Fibroblast of lung (primary cell): ENCODE data around the gene RNF157. TPM values are rescaled to one million over a fixed set of nuclear protein-coding genes. Genes with fewer than 3 reads are reported as not detected.

Source experiments
- DNase-seq, 2 donors: peaks; one replicate each; pipeline versions ENCODE4 v3.0.0 to v3.0.0-alpha.2; 2010; ENCODE audit warnings: low read depth in 2 of 2
- H2AFZ ChIP-seq: 2 replicates; pipeline ENCODE4 v1.5.1; 2012; ENCODE audit warnings: low read length, control low read depth, inconsistent platforms
- H3K27ac ChIP-seq: 2 replicates; pipeline ENCODE4 v1.5.1; 2011; ENCODE audit warnings: low read length, control low read depth; ENCODE audit not compliant: insufficient read depth
- H3K27me3 ChIP-seq: 2 replicates; pipeline ENCODE4 v1.5.1; 2011; ENCODE audit warnings: mild to moderate bottlenecking, low read length; ENCODE audit not compliant: control insufficient read depth, insufficient read depth
- H3K36me3 ChIP-seq: 2 replicates; pipeline ENCODE4 v1.5.1; 2011; ENCODE audit warnings: low read length; ENCODE audit not compliant: control insufficient read depth, insufficient read depth
- H3K4me1 ChIP-seq: 2 replicates; pipeline ENCODE4 v1.5.1; 2011; ENCODE audit warnings: low read length; ENCODE audit not compliant: control insufficient read depth, insufficient read depth; ENCODE audit errors: extremely low read depth
- H3K4me2 ChIP-seq: 2 replicates; pipeline ENCODE4 v1.5.1; 2011; ENCODE audit warnings: low read length, control low read depth; ENCODE audit not compliant: insufficient read depth; ENCODE audit errors: extremely low read depth
- H3K4me3 ChIP-seq, 4 experiments: fragments of 200-600 bp in 1 of 4; sonication (generic) in 1 of 4; replicated peaks in 1 of 4; 2 replicates each; pipeline ENCODE4 v1.5.1; 2011 to 2016; ENCODE audit warnings: low read length in 4 of 4, low read depth in 3 of 4, mild to moderate bottlenecking in 3 of 4, control low read depth in 2 of 4, inconsistent platforms in 1 of 4, mixed read lengths in 1 of 4; ENCODE audit not compliant: insufficient read depth in 1 of 4; ENCODE audit errors: control extremely low read depth in 1 of 4
- H3K79me2 ChIP-seq: 2 replicates; pipeline ENCODE4 v1.5.1; 2012; ENCODE audit warnings: mild to moderate bottlenecking, low read length, inconsistent platforms; ENCODE audit not compliant: control insufficient read depth, insufficient read depth
- H3K9ac ChIP-seq: 2 replicates; pipeline ENCODE4 v1.5.1; 2011; ENCODE audit warnings: mild to moderate bottlenecking, low read length, control low read depth; ENCODE audit not compliant: insufficient read depth
- H3K9me3 ChIP-seq: 2 replicates; pipeline ENCODE4 v1.5.1; 2012; ENCODE audit warnings: low read depth, low read length; ENCODE audit not compliant: control insufficient read depth, insufficient read depth
- H4K20me1 ChIP-seq: 2 replicates; pipeline ENCODE4 v1.5.1; 2011; ENCODE audit warnings: low read length; ENCODE audit not compliant: control insufficient read depth, insufficient read depth; ENCODE audit errors: extremely low read depth
- EZH2 ChIP-seq: IDR thresholded peaks from 2 replicates; pipeline ENCODE4 v1.5.1; 2012; ENCODE audit warnings: low read length, control low read depth, mild to moderate bottlenecking; ENCODE audit errors: missing control alignments
- polyA plus RNA-seq, 2 donors: library from polyadenylated mRNA; depleted of rRNA in 1 of 2; stranded (reverse) in 1 of 2; unstranded in 1 of 2; fragments of >200 nt; gene quantifications; 2 replicates each; pipeline ENCODE4 v1.2.1, GENCODE V29; 2011 to 2012; ENCODE audit warnings: missing spikeins in 1 of 2
- total RNA-seq: library from RNA; depleted of rRNA; stranded (reverse); fragments of >200 nt; gene quantifications from 2 replicates; pipeline ENCODE4 v1.2.1, GENCODE V29; 2014
- TF ChIP-seq, protein P1 (sequence below), 2 donors: IDR thresholded peaks in 1 of 2; conservative IDR thresholded peaks in 1 of 2; 1 replicate in 1 of 2; 2 replicates in 1 of 2; pipeline ENCODE4 v1.5.1; 2011 to 2012; ENCODE audit warnings: low read length in 2 of 2, control low read depth in 1 of 2, inconsistent platforms in 1 of 2, low read depth in 1 of 2, mild to moderate bottlenecking in 1 of 2

RNF157 gene
- total and polyA plus RNA-seq, 2 donors (not counting 1 experiment from before 2014, with no cell fraction given), result 2.0 to 3.1 TPM

- Histone ChIP-seq H2AFZ (no peak overlapping the region), H3K4me2 (no peak overlapping the region), H4K20me1 (no peaks in the 10 kb centered on the region), H3K9me3 (no peaks in the 10 kb centered on the region), H3K79me2 (no peaks in the 10 kb centered on the region), H3K36me3 (peaks cover 5% of the 10 kb centered on the region), H3K4me3 (no peak overlapping the region), H3K4me1 (peaks cover 4% of the 10 kb centered on the region), H3K9ac (no peak overlapping the region), H3K27ac (no peak overlapping the region), H3K27me3 (no peaks in the 10 kb centered on the region)
- no peak for TF ChIP-seq EZH2
- TF ChIP-seq, protein P1, sequence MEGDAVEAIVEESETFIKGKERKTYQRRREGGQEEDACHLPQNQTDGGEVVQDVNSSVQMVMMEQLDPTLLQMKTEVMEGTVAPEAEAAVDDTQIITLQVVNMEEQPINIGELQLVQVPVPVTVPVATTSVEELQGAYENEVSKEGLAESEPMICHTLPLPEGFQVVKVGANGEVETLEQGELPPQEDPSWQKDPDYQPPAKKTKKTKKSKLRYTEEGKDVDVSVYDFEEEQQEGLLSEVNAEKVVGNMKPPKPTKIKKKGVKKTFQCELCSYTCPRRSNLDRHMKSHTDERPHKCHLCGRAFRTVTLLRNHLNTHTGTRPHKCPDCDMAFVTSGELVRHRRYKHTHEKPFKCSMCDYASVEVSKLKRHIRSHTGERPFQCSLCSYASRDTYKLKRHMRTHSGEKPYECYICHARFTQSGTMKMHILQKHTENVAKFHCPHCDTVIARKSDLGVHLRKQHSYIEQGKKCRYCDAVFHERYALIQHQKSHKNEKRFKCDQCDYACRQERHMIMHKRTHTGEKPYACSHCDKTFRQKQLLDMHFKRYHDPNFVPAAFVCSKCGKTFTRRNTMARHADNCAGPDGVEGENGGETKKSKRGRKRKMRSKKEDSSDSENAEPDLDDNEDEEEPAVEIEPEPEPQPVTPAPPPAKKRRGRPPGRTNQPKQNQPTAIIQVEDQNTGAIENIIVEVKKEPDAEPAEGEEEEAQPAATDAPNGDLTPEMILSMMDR (conservative IDR thresholded peaks at IDR 0.05 in 1 of 2, IDR thresholded peaks at IDR 0.05 in 1 of 2; ENCODE audit: low read depth in 1 of 2, low read length in 2 of 2), result no peak
- DNase-seq, result no peak
Observed at GRCh38 chr17:76275382-76276068, 35.2 kb upstream of the RNF157 start.

DNA sequence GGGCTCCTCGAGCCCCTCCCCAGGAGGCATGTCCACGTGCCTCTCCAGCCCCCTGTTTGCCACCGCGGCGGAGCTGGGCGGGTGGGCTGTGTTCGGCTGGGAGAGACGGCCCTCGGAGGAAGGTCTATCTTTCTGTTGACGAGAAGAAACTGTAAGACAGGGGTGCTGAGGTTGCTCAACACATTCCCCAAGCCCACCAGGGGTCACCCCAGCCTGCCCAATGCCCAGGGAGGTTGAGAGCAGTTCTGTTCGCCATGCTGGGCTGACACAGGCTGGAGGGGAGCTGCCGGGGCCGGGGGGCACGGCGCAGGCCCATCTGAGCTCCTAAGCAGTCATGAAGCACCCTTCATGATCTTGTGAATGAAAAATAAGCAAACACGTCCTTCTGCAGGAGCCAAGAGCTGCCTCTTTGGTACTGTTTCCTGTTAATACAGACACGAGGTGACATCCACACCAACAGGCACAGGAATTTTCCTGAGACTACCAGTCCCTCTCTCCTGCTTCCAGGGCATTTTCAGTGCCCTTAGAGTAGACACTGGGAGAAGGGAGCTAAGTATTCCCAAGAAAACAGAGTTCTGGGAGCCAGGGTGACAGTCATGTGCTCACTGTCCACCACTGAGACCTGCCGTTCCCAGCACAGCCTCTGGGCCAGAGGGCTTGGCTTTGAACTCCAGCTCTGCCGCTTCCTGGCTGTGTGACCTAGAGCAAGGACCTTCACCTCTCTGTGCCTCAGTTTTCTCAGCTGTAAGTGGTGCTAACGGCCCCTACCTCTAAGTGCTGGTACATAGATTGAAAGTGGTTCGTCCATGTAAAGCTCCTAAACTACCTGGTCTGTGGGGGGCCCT, 34.0 kb upstream of the RNF157 start:
- Histone ChIP-seq H3K9ac (no peak overlapping the region), H3K27me3 (no peaks in the 10 kb centered on the region), H3K9me3 (no peaks in the 10 kb centered on the region), H3K27ac (no peak overlapping the region), H3K4me1 (peaks cover 4% of the 10 kb centered on the region), H2AFZ (no peak overlapping the region), H3K4me2 (no peak overlapping the region), H3K4me3 (no peak overlapping the region), H4K20me1 (no peaks in the 10 kb centered on the region), H3K79me2 (peaks cover 4% of the 10 kb centered on the region), H3K36me3 (peaks cover 11% of the 10 kb centered on the region)
- TF ChIP-seq, protein P1 (conservative IDR thresholded peaks at IDR 0.05 in 1 of 2, IDR thresholded peaks at IDR 0.05 in 1 of 2; ENCODE audit: low read depth in 1 of 2, low read length in 2 of 2), result no peak
- no peak for TF ChIP-seq EZH2
- no peak for DNase-seq

DNA sequence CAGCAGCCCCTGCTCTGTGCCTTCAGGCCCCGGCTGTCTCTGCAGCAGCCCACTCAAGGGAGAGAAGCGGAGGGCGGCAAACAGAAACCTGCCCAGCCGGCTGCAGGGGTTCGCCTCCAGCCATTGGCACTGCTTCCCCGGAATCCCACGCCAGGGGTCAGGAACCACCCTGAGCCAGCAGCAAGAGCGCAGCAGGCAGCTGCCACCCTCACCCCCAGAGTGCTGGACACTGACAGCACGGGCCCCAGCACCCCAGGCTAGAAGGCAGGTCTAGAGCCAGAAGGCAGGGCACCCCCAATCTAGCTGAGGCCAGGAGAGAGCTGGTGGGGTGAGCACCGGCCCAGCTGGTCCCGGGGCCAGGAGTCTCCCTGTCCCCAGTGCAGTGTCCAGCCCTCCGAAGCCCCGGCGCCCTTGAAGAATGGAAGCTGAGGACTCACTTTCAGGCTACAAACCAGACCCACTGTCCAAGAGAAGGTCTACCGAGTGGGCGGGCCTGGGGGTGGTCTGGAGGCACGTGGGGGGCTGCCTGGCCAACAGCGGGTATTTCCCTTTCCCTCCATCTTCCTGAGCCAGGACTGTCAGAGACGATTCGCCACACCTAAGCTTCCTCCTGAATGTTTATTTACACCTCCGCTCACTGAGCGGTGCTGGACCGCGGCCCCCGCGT, 33.3 kb upstream of the RNF157 start:
- Histone ChIP-seq H3K9ac (no peak overlapping the region), H3K27me3 (no peaks in the 10 kb centered on the region), H3K36me3 (peaks cover 12% of the 10 kb centered on the region), H3K9me3 (no peaks in the 10 kb centered on the region), H2AFZ (no peak overlapping the region), H3K4me3 (no peak overlapping the region), H3K79me2 (peaks cover 11% of the 10 kb centered on the region), H4K20me1 (no peaks in the 10 kb centered on the region), H3K27ac (no peak overlapping the region), H3K4me2 (no peak overlapping the region), H3K4me1 (peaks cover 4% of the 10 kb centered on the region)
- TF ChIP-seq, protein P1 (conservative IDR thresholded peaks at IDR 0.05 in 1 of 2, IDR thresholded peaks at IDR 0.05 in 1 of 2; ENCODE audit: low read depth in 1 of 2, low read length in 2 of 2), result no peak
- no peak for TF ChIP-seq EZH2
- DNase-seq, result no peak
